Effector memory CD4-positive, alpha-beta T cell (primary cell): ENCODE data around the gene RBM28.

Experiments
- DNase-seq, 3 donors: peaks; one replicate each; pipeline ENCODE4 v3.0.0-alpha.2; 2020
- H3K27ac ChIP-seq: 2 replicates; pipeline ENCODE4 v1.7.0; 2013; ENCODE audit warnings: mild to moderate bottlenecking, low read length, moderate library complexity; ENCODE audit not compliant: insufficient read depth, poor library complexity, severe bottlenecking
- H3K27me3 ChIP-seq: replicated peaks from 2 replicates; pipeline ENCODE4 v1.7.0; 2013; ENCODE audit warnings: mild to moderate bottlenecking, low read length; ENCODE audit not compliant: insufficient read depth, control insufficient read depth, poor library complexity, severe bottlenecking
- H3K36me3 ChIP-seq: 2 replicates; pipeline ENCODE4 v1.7.0; 2013; ENCODE audit warnings: mild to moderate bottlenecking, low read length, moderate library complexity; ENCODE audit not compliant: control insufficient read depth, insufficient read depth
- H3K4me1 ChIP-seq: 2 replicates; pipeline ENCODE4 v1.7.0; 2013; ENCODE audit warnings: low read length, mild to moderate bottlenecking; ENCODE audit not compliant: control insufficient read depth, insufficient read depth, poor library complexity, severe bottlenecking
- H3K4me3 ChIP-seq: 2 replicates; pipeline ENCODE4 v1.7.0; 2013; ENCODE audit warnings: low read length, low read depth, mild to moderate bottlenecking; ENCODE audit not compliant: insufficient read depth, poor library complexity, severe bottlenecking
- H3K9me3 ChIP-seq: 2 replicates; pipeline ENCODE4 v1.7.0; 2013; ENCODE audit warnings: mild to moderate bottlenecking, low read length, moderate library complexity; ENCODE audit not compliant: control insufficient read depth

RBM28 gene

GRCh38 chr7:128387216-128388144 lies 43.8 kb upstream of the RBM28 start:
- DNase-seq = peak; percentile 23 to 48 (median 24)
- Histone ChIP-seq H3K27ac (no peak overlapping the region), H3K9me3 (no peaks in the 10 kb centered on the region), H3K27me3 (no peaks in the 10 kb centered on the region), H3K36me3 (peaks cover 3% of the 10 kb centered on the region), H3K4me1 (no peaks in the 10 kb centered on the region), H3K4me3 (no peak overlapping the region)

DNA sequence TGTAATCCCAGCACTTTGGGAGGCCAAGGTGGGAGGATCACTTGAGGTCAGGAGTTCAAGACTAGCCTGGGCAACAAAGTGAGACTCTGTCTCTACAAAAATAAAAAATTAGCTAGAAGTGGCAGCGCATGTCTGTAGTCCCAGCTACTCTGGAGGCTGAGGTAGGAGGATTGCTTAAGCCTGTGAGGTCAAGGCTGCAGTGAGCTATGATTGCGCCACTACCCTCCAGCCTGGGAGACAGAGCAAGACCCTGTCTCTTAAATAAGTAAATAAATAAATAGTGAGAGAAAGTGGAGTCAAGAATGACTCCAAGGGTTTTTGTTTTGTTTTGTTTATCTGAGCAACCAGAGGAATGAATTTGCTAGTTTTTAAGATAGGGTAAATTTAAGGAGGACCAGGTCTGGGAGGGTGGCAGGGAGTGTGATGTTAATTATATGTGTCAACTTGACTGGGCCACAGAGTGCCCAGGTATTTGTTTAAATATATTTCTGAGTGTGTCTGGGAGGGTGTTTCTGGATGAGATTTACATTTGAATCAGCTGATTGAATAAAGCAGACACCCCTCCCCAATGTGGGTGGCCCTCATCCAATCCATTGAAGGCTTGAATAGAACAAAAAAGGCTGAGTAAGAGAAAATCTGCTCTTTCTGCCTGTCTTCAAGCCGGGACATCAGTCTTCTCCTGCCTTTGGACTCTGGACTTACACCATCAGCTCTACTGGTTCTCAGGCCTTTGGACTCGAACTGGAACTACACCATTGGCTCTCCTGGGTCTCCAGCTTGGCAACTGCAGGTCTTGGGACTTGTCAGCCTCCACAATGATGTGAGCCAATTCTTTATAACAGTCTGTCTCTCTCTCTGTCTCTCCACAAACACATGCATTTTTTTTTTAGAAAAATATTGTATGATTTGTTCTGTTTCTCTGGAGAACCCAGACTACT lies 42.5 kb upstream of the RBM28 start:
- Histone ChIP-seq H3K9me3 (no peaks in the 10 kb centered on the region), H3K27me3 (no peaks in the 10 kb centered on the region), H3K27ac (no peak overlapping the region), H3K36me3 (no peaks in the 10 kb centered on the region), H3K4me1 (no peaks in the 10 kb centered on the region), H3K4me3 (no peak overlapping the region)
- DNase-seq = no peak

GRCh38 chr7:128384726-128385125 lies 41.0 kb upstream of the RBM28 start:
- no peaks in the 10 kb centered on the region for H3K9me3 ChIP-seq
- no peaks in the 10 kb centered on the region for H3K4me1 ChIP-seq
- no peaks in the 10 kb centered on the region for H3K27me3 ChIP-seq
- H3K4me3 ChIP-seq = no peak overlapping the region
- no peaks in the 10 kb centered on the region for H3K36me3 ChIP-seq
- DNase-seq = no peak
- H3K27ac ChIP-seq = no peak overlapping the region

GRCh38 chr7:128383776-128384175 lies 40.1 kb upstream of the RBM28 start:
- Histone ChIP-seq H3K4me3 (no peak overlapping the region), H3K4me1 (no peaks in the 10 kb centered on the region), H3K27me3 (no peaks in the 10 kb centered on the region), H3K9me3 (no peaks in the 10 kb centered on the region), H3K36me3 (no peaks in the 10 kb centered on the region), H3K27ac (no peak overlapping the region)
- DNase-seq = no peak

DNA sequence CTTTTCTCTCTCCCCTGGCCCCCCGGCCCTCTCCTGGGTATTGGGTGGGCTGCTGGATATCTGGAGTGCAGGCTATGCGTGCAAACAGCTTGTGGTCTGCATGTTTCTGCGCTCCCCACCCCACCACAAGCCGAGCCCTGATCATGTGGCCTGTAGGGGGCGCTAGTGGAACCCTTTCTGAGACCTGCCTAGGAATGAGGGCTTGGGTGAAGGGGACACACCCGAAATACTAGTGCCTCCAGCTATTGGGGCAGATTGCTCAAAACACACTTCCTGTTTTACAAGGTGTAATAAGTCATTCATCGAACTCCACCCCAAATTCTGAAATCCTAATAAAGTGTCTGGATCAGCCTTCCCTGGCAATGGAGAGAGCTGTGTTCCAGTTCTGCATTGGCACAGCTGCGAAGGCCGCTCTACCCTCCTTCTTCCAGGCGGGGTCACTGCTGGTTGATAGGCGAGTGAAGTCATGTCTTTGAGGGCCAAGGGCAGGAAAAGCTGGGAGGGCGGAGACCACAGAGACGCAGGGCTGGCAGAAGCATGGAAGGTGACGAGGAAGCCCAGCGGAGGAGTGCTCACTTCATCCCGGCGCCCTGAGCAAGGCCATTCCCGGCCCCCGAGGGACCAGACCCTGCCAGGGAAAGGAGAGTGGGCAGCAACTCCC lies 37.6 kb upstream of the RBM28 start:
- H3K27ac ChIP-seq = no peak overlapping the region
- no peaks in the 10 kb centered on the region for H3K36me3 ChIP-seq
- no peaks in the 10 kb centered on the region for H3K27me3 ChIP-seq
- no peaks in the 10 kb centered on the region for H3K9me3 ChIP-seq
- DNase-seq = no peak
- no peak overlapping the region for H3K4me3 ChIP-seq
- no peaks in the 10 kb centered on the region for H3K4me1 ChIP-seq

GRCh38 chr7:128380483-128381106 lies 36.9 kb upstream of the RBM28 start:
- Histone ChIP-seq H3K9me3 (no peaks in the 10 kb centered on the region), H3K36me3 (no peaks in the 10 kb centered on the region), H3K4me3 (no peak overlapping the region), H3K4me1 (no peaks in the 10 kb centered on the region), H3K27me3 (no peaks in the 10 kb centered on the region), H3K27ac (no peak overlapping the region)
- DNase-seq = no peak

DNA sequence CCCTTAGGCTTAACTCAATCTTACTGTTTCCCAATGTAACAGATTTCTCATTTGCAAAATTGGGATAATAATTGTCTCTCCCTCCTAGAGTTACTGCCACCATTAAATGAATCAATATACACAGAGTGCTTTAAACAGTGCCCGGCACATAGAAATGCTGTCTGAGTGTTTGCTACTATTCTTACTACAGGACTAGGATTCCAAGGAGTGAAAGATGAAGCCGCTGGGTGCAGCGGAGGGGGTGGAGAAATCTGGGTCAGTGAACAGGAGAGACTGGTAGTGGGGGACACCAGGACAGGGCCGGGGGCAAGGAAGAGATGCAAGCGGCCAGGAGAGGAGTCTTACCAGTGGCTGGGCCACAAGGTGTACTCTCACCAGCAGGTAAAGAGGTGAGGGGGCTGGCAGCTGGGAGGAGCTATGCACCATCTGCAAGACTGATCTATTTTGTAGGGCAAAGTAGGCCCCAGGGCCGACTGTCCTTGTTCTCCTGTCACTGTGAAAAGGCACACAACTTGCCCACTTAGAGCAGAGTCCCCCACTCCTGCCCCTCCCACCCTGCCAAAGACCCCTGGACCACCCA lies 36.3 kb upstream of the RBM28 start:
- DNase-seq = no peak
- no peaks in the 10 kb centered on the region for H3K27me3 ChIP-seq

DNA sequence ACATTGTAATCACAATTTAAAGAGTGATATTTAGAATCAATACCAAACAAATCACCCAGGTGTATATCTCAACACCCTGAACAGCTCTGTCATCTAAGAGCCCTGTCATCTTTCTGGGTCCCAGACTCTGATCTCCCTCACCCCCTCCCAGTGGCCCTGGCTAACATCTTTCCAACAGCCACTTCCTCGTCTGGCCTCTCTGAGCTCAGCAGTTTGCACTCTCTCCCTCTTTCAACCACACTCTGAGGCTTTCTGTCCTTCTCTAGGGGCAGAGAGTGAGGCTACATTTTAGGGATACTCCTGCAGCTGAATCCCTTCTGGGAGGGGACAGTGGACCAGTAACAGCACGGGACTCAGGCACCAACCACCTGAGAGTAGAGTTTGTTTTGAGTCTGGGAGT lies 34.9 kb upstream of the RBM28 start:
- no peak for DNase-seq
- Histone ChIP-seq H3K9me3 (no peaks in the 10 kb centered on the region), H3K4me1 (no peaks in the 10 kb centered on the region), H3K36me3 (no peaks in the 10 kb centered on the region), H3K4me3 (no peak overlapping the region), H3K27me3 (no peaks in the 10 kb centered on the region), H3K27ac (no peak overlapping the region)

More for the DNA sequence above, 36.3 kb upstream of the RBM28 start:
- Histone ChIP-seq H3K9me3 (no peaks in the 10 kb centered on the region), H3K27ac (no peak overlapping the region), H3K36me3 (no peaks in the 10 kb centered on the region), H3K4me1 (no peaks in the 10 kb centered on the region), H3K4me3 (no peak overlapping the region)

- no peaks in the 10 kb centered on the region for H3K9me3 ChIP-seq
Measured at GRCh38 chr7:128376077-128376476, 32.4 kb upstream of the RBM28 start.

More at GRCh38 chr7:128376077-128376476, 32.4 kb upstream of the RBM28 start:
- no peaks in the 10 kb centered on the region for H3K36me3 ChIP-seq
- H3K4me3 ChIP-seq = no peak overlapping the region
- H3K27me3 ChIP-seq = no peaks in the 10 kb centered on the region
- no peak overlapping the region for H3K27ac ChIP-seq
- H3K4me1 ChIP-seq = no peaks in the 10 kb centered on the region
- DNase-seq = no peak
